KG1 (cell line): ENCODE measurements around the gene VPS37B.
"Not testable (repeated sequence)": the region's sequence is repeated elsewhere in the genome, so short reads cannot be mapped to it uniquely, and the experiment has no call there.

ENCODE experiments used
- DNase-seq: peaks from one replicate; lab custom pipeline; 2025; lab: John Stamatoyannopoulos, UW

Gene VPS37B

GRCh38 chr12:122905258-122905657 is 9.3 kb upstream of the VPS37B start:
- DNase-seq = not testable (repeated sequence)

GRCh38 chr12:122903693-122904034 is 7.7 kb upstream of the VPS37B start:
- DNase-seq = no peak

GRCh38 chr12:122902854-122903692 is 7.1 kb upstream of the VPS37B start:
- DNase-seq = no peak

- DNase-seq = no peak
Observed at GRCh38 chr12:122899887-122900286, 4.0 kb upstream of the VPS37B start.

- DNase-seq = no peak
Observed at GRCh38 chr12:122896662-122897061, 738 bp upstream of the VPS37B start.

GRCh38 chr12:122895320-122895703 is 612 bp downstream of the VPS37B start:
- no peak for DNase-seq

GRCh38 chr12:122894193-122895121 is 1.5 kb downstream of the VPS37B start:
- no peak for DNase-seq

- DNase-seq = no peak
Observed at GRCh38 chr12:122893208-122894153, 2.4 kb downstream of the VPS37B start.

- DNase-seq = not testable (repeated sequence)
Observed at GRCh38 chr12:122892724-122893123, 3.2 kb downstream of the VPS37B start.

- no peak for DNase-seq
Observed at GRCh38 chr12:122891661-122892525, 4.0 kb downstream of the VPS37B start.

- DNase-seq = no peak
Observed at GRCh38 chr12:122889761-122890520, 6.0 kb downstream of the VPS37B start.

GRCh38 chr12:122888232-122888752 is 7.6 kb downstream of the VPS37B start:
- peak; percentile 50 for DNase-seq

- DNase-seq = no peak
Observed at GRCh38 chr12:122887819-122888212, 8.1 kb downstream of the VPS37B start.

GRCh38 chr12:122886851-122887818 is 8.8 kb downstream of the VPS37B start:
- DNase-seq = no peak

- no peak for DNase-seq
Observed at GRCh38 chr12:122886161-122886560, 9.8 kb downstream of the VPS37B start.

GRCh38 chr12:122884860-122885259 is 11.1 kb downstream of the VPS37B start:
- no peak for DNase-seq

GRCh38 chr12:122884091-122884826 is 11.7 kb downstream of the VPS37B start:
- DNase-seq = no peak
